Activated CD4-positive, alpha-beta T cell treated with anti-CD3 and anti-CD28 coated beads, Interleukin-2, amount 50 U/mL, for 16 hours (primary cell): ENCODE data around the gene PPP2R5C.

Experiments used
- DNase-seq: peaks from one replicate; pipeline ENCODE4 v3.0.0-alpha.2; 2020

PPP2R5C gene

GRCh38 chr14:101895256-101895655 is 133.7 kb downstream of the PPP2R5C start:
- DNase-seq: no peak

GRCh38 chr14:101897326-101897725 is 135.8 kb downstream of the PPP2R5C start:
- DNase-seq: no peak

- DNase-seq: no peak
Measured at GRCh38 chr14:101898416-101898815, 136.9 kb downstream of the PPP2R5C start.

GRCh38 chr14:101899263-101899662 is 137.8 kb downstream of the PPP2R5C start:
- no peak for DNase-seq

- DNase-seq: no peak
Measured at GRCh38 chr14:101900253-101900652, 138.7 kb downstream of the PPP2R5C start.

GRCh38 chr14:101903111-101903561 is 141.6 kb downstream of the PPP2R5C start:
- DNase-seq: no peak

GRCh38 chr14:101905614-101906013 is 144.1 kb downstream of the PPP2R5C start:
- DNase-seq: no peak

GRCh38 chr14:101906645-101907044 is 145.1 kb downstream of the PPP2R5C start:
- no peak for DNase-seq

GRCh38 chr14:101907619-101908018 is 146.1 kb downstream of the PPP2R5C start:
- no peak for DNase-seq

- DNase-seq: no peak
Measured at GRCh38 chr14:101908795-101909194, 147.3 kb downstream of the PPP2R5C start.

- DNase-seq: no peak
Measured at GRCh38 chr14:101909371-101910096, 148.0 kb downstream of the PPP2R5C start.

GRCh38 chr14:101912841-101913240 is 151.3 kb downstream of the PPP2R5C start:
- DNase-seq: no peak

- no peak for DNase-seq
Measured at GRCh38 chr14:101914083-101914482, 152.6 kb downstream of the PPP2R5C start.

- no peak for DNase-seq
Measured at GRCh38 chr14:101915871-101916815, 154.6 kb downstream of the PPP2R5C start.

GRCh38 chr14:101916816-101917412 is 155.4 kb downstream of the PPP2R5C start:
- no peak for DNase-seq

- DNase-seq: no peak
Measured at GRCh38 chr14:101917413-101918017, 156.0 kb downstream of the PPP2R5C start.

- no peak for DNase-seq
Measured at GRCh38 chr14:101918065-101918989, 156.8 kb downstream of the PPP2R5C start.

GRCh38 chr14:101920271-101920670 is 158.8 kb downstream of the PPP2R5C start:
- DNase-seq: no peak

GRCh38 chr14:101922866-101923265 is 161.4 kb downstream of the PPP2R5C start:
- no peak for DNase-seq

GRCh38 chr14:101925152-101925551 is 163.6 kb downstream of the PPP2R5C start:
- no peak for DNase-seq

- no peak for DNase-seq
Measured at GRCh38 chr14:101926085-101926484, 164.6 kb downstream of the PPP2R5C start.

GRCh38 chr14:101926620-101927019 is 165.1 kb downstream of the PPP2R5C start:
- no peak for DNase-seq
